HL-60 (cell line): ENCODE measurements around the gene RPL13A.

Source experiments
- DNase-seq, 2 experiments: peaks; one replicate each; pipeline ENCODE4 v3.0.0-alpha.2; 2010 to 2020; ENCODE audit warnings: low read depth in 1 of 2, low spot score in 1 of 2
- H3K27ac ChIP-seq: fragments of 250-450 bp; sonication (Bioruptor Pico); replicated peaks from 2 replicates; pipeline ENCODE4 v1.5.1; 2020; ENCODE audit warnings: mild to moderate bottlenecking, moderate library complexity
- H3K27me3 ChIP-seq: fragments of 250-450 bp; sonication (Bioruptor Pico); 2 replicates; pipeline ENCODE4 v1.5.1; 2021; ENCODE audit warnings: mild to moderate bottlenecking, moderate library complexity; ENCODE audit not compliant: insufficient read depth, poor library complexity, severe bottlenecking
- H3K4me3 ChIP-seq: replicated peaks from 2 replicates; pipeline ENCODE4 v1.5.1; 2011; ENCODE audit warnings: mild to moderate bottlenecking, control low read depth, low read length; ENCODE audit not compliant: insufficient read depth
- GABPA ChIP-seq: IDR thresholded peaks from 2 replicates; pipeline ENCODE4 v1.6.1; 2012; ENCODE audit warnings: low read depth
- POLR2AphosphoS5 ChIP-seq: IDR thresholded peaks from 2 replicates; pipeline ENCODE4 v1.6.1; 2012; ENCODE audit warnings: low read depth
- SPI1 ChIP-seq: IDR thresholded peaks from 2 replicates; pipeline ENCODE4 v1.6.1; 2012; ENCODE audit warnings: low read depth, mild to moderate bottlenecking, borderline replicate concordance
- TF ChIP-seq, protein P1 (sequence below): IDR thresholded peaks from 2 replicates; pipeline ENCODE4 v1.6.1; 2012; ENCODE audit warnings: low read depth; ENCODE audit not compliant: insufficient replicate concordance
- TF ChIP-seq, protein P2 (sequence below): IDR thresholded peaks from one replicate; pipeline ENCODE4 v1.5.1; 2011; ENCODE audit warnings: low read length, control low read depth, inconsistent platforms; ENCODE audit not compliant: insufficient read depth

Gene RPL13A

DNA sequence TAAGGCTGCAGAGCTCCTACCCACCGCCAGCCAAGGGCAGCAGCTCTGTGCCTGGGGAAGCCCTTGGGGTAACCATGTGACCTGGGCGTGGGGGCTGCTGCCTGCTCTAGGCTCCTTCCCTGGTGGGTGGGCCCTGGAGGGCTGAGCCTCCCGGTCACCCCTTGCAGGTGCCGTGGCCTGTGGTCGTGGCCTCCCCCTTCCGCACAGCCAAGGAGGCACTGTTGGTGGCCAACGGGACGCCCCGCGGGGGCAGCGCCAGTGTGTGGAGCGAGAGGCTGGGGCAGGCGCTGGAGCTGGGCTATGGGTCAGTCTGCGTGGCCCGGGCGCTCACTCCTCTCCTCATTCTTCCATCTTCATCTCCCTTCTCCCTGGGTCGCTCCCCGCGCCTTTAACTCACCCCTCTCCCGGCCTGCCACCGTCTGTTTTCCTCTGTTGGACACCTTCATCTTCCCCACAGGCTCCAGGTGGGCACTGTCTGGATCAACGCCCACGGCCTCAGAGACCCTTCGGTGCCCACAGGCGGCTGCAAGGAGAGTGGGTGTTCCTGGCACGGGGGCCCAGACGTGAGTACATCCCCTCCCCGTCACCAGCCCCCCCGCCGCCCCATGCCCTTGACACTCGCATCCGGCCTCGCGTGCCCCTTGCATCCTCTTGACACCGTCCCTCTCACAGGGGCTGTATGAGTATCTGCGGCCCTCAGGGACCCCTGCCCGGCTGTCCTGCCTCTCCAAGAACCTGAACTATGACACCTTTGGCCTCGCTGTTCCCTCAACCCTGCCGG lies 23.3 kb upstream of the RPL13A start:
- Histone ChIP-seq H3K4me3 (no peak overlapping the region), H3K27ac (no peak overlapping the region), H3K27me3 (no peaks in the 10 kb centered on the region)
- TF ChIP-seq, protein P1, sequence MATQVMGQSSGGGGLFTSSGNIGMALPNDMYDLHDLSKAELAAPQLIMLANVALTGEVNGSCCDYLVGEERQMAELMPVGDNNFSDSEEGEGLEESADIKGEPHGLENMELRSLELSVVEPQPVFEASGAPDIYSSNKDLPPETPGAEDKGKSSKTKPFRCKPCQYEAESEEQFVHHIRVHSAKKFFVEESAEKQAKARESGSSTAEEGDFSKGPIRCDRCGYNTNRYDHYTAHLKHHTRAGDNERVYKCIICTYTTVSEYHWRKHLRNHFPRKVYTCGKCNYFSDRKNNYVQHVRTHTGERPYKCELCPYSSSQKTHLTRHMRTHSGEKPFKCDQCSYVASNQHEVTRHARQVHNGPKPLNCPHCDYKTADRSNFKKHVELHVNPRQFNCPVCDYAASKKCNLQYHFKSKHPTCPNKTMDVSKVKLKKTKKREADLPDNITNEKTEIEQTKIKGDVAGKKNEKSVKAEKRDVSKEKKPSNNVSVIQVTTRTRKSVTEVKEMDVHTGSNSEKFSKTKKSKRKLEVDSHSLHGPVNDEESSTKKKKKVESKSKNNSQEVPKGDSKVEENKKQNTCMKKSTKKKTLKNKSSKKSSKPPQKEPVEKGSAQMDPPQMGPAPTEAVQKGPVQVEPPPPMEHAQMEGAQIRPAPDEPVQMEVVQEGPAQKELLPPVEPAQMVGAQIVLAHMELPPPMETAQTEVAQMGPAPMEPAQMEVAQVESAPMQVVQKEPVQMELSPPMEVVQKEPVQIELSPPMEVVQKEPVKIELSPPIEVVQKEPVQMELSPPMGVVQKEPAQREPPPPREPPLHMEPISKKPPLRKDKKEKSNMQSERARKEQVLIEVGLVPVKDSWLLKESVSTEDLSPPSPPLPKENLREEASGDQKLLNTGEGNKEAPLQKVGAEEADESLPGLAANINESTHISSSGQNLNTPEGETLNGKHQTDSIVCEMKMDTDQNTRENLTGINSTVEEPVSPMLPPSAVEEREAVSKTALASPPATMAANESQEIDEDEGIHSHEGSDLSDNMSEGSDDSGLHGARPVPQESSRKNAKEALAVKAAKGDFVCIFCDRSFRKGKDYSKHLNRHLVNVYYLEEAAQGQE, result no peak
- TF ChIP-seq GABPA (no peak), POLR2AphosphoS5 (no peak), SPI1 (no peak)
- TF ChIP-seq, protein P2, sequence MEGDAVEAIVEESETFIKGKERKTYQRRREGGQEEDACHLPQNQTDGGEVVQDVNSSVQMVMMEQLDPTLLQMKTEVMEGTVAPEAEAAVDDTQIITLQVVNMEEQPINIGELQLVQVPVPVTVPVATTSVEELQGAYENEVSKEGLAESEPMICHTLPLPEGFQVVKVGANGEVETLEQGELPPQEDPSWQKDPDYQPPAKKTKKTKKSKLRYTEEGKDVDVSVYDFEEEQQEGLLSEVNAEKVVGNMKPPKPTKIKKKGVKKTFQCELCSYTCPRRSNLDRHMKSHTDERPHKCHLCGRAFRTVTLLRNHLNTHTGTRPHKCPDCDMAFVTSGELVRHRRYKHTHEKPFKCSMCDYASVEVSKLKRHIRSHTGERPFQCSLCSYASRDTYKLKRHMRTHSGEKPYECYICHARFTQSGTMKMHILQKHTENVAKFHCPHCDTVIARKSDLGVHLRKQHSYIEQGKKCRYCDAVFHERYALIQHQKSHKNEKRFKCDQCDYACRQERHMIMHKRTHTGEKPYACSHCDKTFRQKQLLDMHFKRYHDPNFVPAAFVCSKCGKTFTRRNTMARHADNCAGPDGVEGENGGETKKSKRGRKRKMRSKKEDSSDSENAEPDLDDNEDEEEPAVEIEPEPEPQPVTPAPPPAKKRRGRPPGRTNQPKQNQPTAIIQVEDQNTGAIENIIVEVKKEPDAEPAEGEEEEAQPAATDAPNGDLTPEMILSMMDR, result no peak
- DNase-seq, result no peak

DNA sequence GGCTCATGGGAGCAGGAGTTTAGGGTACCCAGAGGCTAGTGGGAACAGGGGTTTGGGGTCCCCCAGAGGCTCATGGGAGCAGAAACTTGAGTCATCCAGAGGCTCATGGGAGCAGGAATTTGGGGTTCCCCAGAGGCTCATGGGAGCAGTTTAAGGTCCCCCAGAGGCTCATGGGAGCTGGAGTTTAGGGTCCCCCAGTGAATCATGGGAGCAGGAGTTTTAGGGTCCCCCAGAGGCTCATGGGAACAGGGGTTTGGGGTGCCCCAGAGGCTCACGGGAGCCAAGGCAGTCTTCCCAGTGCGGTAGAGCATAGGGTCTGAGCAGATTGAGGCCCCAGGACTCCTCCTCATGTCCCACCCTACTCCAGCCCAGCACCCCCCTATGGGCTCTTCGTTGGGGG lies 22.0 kb upstream of the RPL13A start:
- TF ChIP-seq, protein P2, result no peak
- TF ChIP-seq, protein P1, result no peak
- TF ChIP-seq POLR2AphosphoS5 (no peak), GABPA (no peak), SPI1 (no peak)
- no peak overlapping the region for H3K27ac ChIP-seq
- DNase-seq, result no peak

DNA sequence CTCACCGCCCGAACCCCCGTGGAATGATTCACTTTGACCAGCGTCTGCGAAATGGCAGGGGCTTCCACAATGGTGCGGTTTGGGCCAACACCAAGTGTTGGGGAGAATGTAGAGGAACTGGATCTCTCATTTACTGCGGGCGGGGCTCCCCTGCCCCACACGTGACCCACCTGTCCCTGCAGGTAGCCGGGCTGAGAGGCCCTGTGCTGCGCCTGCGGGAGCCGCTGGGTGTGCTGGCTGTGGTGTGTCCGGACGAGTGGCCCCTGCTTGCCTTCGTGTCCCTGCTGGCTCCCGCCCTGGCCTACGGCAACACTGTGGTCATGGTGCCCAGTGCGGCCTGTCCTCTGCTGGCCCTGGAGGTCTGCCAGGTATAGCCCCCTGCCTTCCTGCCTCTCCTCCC lies 19.2 kb upstream of the RPL13A start:
- no peak for DNase-seq
- Histone ChIP-seq H3K4me3 (no peak overlapping the region), H3K27me3 (no peaks in the 10 kb centered on the region), H3K27ac (no peak overlapping the region)
- TF ChIP-seq, protein P2, result no peak
- TF ChIP-seq, protein P1, result no peak
- no peak for TF ChIP-seq SPI1
- no peak for TF ChIP-seq POLR2AphosphoS5
- no peak for TF ChIP-seq GABPA

More for the DNA sequence above, 22.0 kb upstream of the RPL13A start:
- no peak overlapping the region for H3K4me3 ChIP-seq
- H3K27me3 ChIP-seq, result no peaks in the 10 kb centered on the region
